ENCODE measurements around the gene WDR88. TPM values are rescaled to one million over a fixed set of nuclear protein-coding genes. Genes with fewer than 3 reads are reported as not detected.

WDR88 gene
- polyA plus RNA-seq, 3 donors, result not detected

DNA sequence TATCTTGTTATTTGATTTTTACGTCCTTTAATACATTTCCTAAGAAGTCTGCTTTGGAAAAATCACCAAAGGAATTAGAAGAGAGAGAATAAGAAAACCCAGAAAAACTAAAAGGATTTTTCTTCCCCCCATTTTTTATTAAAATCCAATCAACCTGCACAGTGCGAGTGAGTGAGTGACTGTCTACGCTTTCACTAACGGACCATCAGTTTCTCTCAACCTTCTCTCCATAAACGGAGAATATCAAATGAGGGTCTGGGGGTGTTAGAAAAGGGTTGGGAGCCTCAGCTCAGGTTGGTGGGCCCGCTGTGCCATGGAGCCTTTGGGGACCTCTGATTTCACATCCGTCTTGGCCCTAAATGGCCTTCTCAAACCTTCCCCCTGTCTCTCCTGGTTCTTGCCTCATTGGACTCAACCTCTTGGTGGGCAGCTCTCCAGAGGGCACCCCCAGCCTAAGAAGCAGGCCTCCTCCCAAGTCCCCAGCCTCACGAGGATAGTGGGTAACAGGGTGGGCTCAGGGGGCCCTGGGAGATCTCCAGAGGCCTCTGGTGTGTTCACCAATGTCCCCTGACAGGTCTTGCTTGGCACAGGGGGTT lies 61.5 kb downstream of the WDR88 start:
- Histone ChIP-seq H3K4me1 (ENCODE audit: control insufficient read depth in 1 of 2, insufficient read depth in 2 of 2, low read length in 2 of 2) (peaks cover 37 to 48% of the 10 kb centered on the region in 2 donors), H3K27ac (ENCODE audit: low read depth in 1 of 2, low read length in 2 of 2) (no peak overlapping the region), H3K4me2 (replicated peaks; ENCODE audit: extremely low read depth, low read length, poor library complexity, severe bottlenecking) (peak overlapping the region; percentile 68), H3K36me3 (replicated peaks in 1 of 2; ENCODE audit: control insufficient read depth in 1 of 2, insufficient read depth in 2 of 2, low read length in 2 of 2) (peaks cover 2 to 19% of the 10 kb centered on the region in 2 donors), H2AFZ (ENCODE audit: insufficient read depth, low read depth, low read length, poor library complexity, severe bottlenecking) (peak overlapping the region; percentile 75), H3K9me3 (replicated peaks in 1 of 2; ENCODE audit: control insufficient read depth in 1 of 2, insufficient read depth in 1 of 2, low read length in 2 of 2) (no peaks in the 10 kb centered on the region), H3K79me2 (ENCODE audit: insufficient read depth, low read length) (peaks cover 33% of the 10 kb centered on the region), H3K27me3 (ENCODE audit: control insufficient read depth in 2 of 2, insufficient read depth in 2 of 2, low read length in 2 of 2) (no peaks in the 10 kb centered on the region), H3K9ac (ENCODE audit: insufficient read depth, low read length, poor library complexity, severe bottlenecking) (no peak overlapping the region), H3K4me3 (replicated peaks in 1 of 3; ENCODE audit: low read depth in 2 of 3, low read length in 3 of 3) (peak overlapping the region in 2 of 3 experiments; percentile 19 to 61), H4K20me1 (ENCODE audit: insufficient read depth, low read length) (peaks cover 8% of the 10 kb centered on the region)
- WGBS (ENCODE audit: insufficient coverage), result 100% methylated on average over 1 of the region's 8 CpGs
- no peak for DNase-seq
- Mint-ChIP-seq H3K4me1 (peaks cover 53% of the 10 kb centered on the region), H3K4me3 (peak overlapping the region; percentile 74 to 78), H3K27ac (peak overlapping the region in 1 of 7 donors; percentile 86), H3K36me3 (peaks cover 8 to 16% of the 10 kb centered on the region in 2 donors), H3K27me3 (ENCODE audit: low read depth in 3 of 3) (peaks cover 7 to 19% (median 11%) of the 10 kb centered on the region in 3 donors), H3K9me3 (no peaks in the 10 kb centered on the region)
- TF ChIP-seq, protein P1, sequence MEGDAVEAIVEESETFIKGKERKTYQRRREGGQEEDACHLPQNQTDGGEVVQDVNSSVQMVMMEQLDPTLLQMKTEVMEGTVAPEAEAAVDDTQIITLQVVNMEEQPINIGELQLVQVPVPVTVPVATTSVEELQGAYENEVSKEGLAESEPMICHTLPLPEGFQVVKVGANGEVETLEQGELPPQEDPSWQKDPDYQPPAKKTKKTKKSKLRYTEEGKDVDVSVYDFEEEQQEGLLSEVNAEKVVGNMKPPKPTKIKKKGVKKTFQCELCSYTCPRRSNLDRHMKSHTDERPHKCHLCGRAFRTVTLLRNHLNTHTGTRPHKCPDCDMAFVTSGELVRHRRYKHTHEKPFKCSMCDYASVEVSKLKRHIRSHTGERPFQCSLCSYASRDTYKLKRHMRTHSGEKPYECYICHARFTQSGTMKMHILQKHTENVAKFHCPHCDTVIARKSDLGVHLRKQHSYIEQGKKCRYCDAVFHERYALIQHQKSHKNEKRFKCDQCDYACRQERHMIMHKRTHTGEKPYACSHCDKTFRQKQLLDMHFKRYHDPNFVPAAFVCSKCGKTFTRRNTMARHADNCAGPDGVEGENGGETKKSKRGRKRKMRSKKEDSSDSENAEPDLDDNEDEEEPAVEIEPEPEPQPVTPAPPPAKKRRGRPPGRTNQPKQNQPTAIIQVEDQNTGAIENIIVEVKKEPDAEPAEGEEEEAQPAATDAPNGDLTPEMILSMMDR (IDR thresholded peaks at IDR 0.05), result no peak
- intact Hi-C loops (cut with micrococcal nuclease), result no loop called here

DNA sequence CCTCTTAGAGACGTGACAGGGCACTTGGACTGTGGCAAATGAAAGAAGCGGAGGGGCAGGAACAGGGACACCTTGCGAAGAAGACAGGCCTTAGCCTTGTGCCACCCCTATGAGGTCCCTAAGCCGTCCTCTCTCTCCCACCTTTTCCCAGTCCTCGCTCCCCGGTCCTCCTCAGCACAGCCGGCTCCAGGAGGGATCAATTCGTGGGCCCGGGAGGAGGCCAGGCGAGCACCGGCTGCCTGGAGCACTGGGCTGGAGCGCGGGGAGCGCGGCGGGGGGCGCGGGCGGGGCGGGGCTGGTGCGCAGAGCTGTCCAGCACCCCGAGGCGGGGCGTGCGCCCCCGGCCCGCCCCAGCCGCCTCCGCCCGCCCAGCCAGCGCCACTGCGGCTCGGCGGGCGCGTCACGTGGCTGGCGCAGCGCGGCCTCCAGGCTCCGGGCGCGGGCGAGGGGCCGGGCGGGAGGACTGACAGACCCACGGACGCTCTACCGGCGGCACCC lies 62.0 kb downstream of the WDR88 start, which contains the start of gene LRP3:
Gene LRP3, plus strand, starts transcription at position 466 of the 498 bp plus-strand sequence. CDS start 456 bp downstream, outside the sequence.
- H3K79me2 ChIP-seq (ENCODE audit: insufficient read depth, low read length), result peaks cover 34% of the 10 kb centered on the region
- peak within 1 kb of the TSS; percentile 84 for H3K4me2 ChIP-seq (replicated peaks; ENCODE audit: extremely low read depth, low read length, poor library complexity, severe bottlenecking)
- Mint-ChIP-seq H3K36me3 (peaks cover 10 to 21% of the 10 kb centered on the region in 2 donors), H3K4me3 (peak within 1 kb of the TSS; percentile 79 to 89), H3K4me1 (peaks cover 53% of the 10 kb centered on the region), H3K9me3 (no peaks in the 10 kb centered on the region), H3K27ac (peak within 1 kb of the TSS in 4 of 7 donors; percentile 6 to 86 (median 34)), H3K27me3 (ENCODE audit: low read depth in 3 of 3) (peaks cover 7 to 19% (median 11%) of the 10 kb centered on the region in 3 donors)
- WGBS (ENCODE audit: insufficient coverage), result 6% methylated on average over 49 of the region's 50 CpGs
- H3K4me3 ChIP-seq (replicated peaks in 1 of 3; ENCODE audit: low read depth in 2 of 3, low read length in 3 of 3), result peak within 1 kb of the TSS; percentile 45 to 83 (median 54)
- TF ChIP-seq, protein P1 (IDR thresholded peaks at IDR 0.05), result no peak
- H4K20me1 ChIP-seq (ENCODE audit: insufficient read depth, low read length), result peaks cover 8% of the 10 kb centered on the region
- peaks cover 37 to 48% of the 10 kb centered on the region in 2 donors for H3K4me1 ChIP-seq (ENCODE audit: control insufficient read depth in 1 of 2, insufficient read depth in 2 of 2, low read length in 2 of 2)
- peak in 1 of 3 donors; percentile 15 for DNase-seq
- peak within 1 kb of the TSS; percentile 74 for H3K9ac ChIP-seq (ENCODE audit: insufficient read depth, low read length, poor library complexity, severe bottlenecking)
- no peaks in the 10 kb centered on the region for H3K9me3 ChIP-seq (replicated peaks in 1 of 2; ENCODE audit: control insufficient read depth in 1 of 2, insufficient read depth in 1 of 2, low read length in 2 of 2)
- peaks cover 6 to 22% of the 10 kb centered on the region in 2 donors for H3K36me3 ChIP-seq (replicated peaks in 1 of 2; ENCODE audit: control insufficient read depth in 1 of 2, insufficient read depth in 2 of 2, low read length in 2 of 2)
- H2AFZ ChIP-seq (ENCODE audit: insufficient read depth, low read depth, low read length, poor library complexity, severe bottlenecking), result peak within 1 kb of the TSS; percentile 80
- H3K27ac ChIP-seq (ENCODE audit: low read depth in 1 of 2, low read length in 2 of 2), result peak within 1 kb of the TSS in 1 of 2 donors; percentile 40
- H3K27me3 ChIP-seq (ENCODE audit: control insufficient read depth in 2 of 2, insufficient read depth in 2 of 2, low read length in 2 of 2), result no peaks in the 10 kb centered on the region
- intact Hi-C loops (cut with micrococcal nuclease), result no loop called here
